NCI-H2171 treated with DMSO at 0.1 percent for 48 hours (cell line): Measurements from ENCODE around the gene PCAT7.
A peak's percentile ranks its signal among the peaks of the same experiment; 100 is the strongest.
"Not testable (repeated sequence)": the region's sequence is repeated elsewhere in the genome, so short reads cannot be mapped to it uniquely, and the experiment has no call there.

Experiments
- DNase-seq: peaks from one replicate; lab custom pipeline; 2025; lab: John Stamatoyannopoulos, UW

Gene PCAT7

DNA sequence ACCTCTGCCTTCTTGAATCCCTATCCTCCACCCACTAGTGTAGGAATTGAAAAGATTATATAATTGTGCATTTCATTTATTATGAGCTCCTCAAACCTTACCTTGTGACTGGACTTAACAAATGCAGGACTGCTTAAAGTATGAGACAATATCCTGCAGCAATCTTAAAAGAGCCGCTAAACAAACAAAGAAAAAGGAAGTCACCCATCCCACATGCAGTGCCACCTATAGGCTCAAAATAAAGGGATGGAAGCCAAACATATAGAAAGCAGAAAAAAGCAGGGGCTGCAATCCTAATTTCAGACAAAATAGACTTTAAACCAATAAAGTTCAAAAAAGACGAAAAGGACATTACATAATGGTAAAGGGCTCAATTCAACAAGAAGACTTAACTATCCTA, 8.7 kb downstream of the PCAT7 start:
- DNase-seq: no peak

DNA sequence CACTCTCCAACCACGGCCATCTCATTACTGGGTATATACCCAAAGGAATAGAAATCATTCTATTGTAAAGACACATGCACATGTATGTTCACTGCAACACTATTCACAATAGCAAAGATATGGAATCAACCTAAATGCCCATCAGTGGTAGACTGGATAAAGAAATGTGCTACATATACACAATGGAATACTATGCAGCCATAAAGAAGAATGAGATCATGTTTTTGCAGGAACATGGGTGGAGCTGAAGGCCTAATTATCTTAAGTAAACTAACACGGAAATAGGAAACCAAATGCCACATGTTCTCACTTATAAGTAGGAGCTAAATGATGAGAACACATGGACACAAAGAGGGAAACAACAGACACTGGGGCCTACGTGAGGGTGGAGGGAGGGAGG, 9.4 kb downstream of the PCAT7 start:
- peak; percentile 51 for DNase-seq

- DNase-seq: no peak
Observed at GRCh38 chr9:94566550-94566949, 11.7 kb downstream of the PCAT7 start.

DNA sequence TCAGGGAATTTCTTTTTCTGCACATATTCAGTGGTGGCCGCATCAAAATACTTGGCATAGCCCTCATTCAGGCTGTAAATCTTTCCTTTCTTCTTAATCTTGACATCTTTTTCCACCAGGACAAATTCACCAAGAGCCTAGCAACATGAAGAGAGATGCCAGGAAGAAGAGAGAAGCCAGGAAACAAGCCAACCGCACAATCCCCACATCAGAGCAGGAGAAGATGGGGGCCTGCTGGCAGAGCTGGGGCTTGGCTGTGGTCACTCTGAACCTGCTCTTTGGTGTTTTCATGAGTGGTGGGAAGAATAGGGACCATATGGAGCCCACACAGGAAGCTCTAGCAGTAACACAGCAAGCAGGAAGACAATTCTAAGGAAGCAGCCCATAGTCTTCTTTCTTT, 12.4 kb downstream of the PCAT7 start:
- DNase-seq: no peak

GRCh38 chr9:94568250-94568889, 13.5 kb downstream of the PCAT7 start:
- no peak for DNase-seq

DNA sequence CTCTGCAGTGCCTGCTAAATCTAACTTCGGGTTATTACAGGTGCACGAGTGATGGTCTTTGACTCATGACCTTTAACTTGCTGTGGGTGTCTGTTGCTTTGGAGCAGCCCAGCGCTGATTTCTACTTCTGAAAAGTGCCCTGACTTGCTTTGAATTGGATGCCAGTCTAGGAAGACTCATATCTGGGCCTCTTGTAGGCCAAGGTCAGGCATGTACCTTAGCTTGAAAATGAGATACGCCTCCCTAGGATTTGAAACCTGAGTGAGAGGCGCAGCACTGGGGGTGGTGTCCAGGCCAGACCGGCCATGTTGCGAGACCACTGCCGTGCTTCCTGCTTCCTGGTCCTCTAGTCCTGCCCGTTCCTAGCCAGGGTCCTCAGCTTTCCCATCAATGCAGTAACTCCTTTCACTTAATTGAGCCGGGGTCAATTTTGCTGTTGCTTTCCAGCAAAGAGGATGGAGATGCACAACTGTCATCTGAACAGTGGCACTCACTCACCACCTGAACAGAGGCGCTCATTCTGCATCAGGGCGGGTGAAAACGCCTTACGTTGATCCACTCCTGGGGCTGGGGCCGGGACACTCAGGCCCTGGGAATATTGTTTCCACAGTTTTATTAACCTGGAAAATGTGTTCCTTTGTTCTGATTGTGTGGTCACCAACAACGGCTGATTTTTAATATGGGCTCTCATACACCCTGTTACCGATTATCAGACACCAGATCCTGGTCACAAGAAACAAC, 14.3 kb downstream of the PCAT7 start:
- DNase-seq: no peak

GRCh38 chr9:94576131-94576530, 21.2 kb downstream of the PCAT7 start:
- no peak for DNase-seq

DNA sequence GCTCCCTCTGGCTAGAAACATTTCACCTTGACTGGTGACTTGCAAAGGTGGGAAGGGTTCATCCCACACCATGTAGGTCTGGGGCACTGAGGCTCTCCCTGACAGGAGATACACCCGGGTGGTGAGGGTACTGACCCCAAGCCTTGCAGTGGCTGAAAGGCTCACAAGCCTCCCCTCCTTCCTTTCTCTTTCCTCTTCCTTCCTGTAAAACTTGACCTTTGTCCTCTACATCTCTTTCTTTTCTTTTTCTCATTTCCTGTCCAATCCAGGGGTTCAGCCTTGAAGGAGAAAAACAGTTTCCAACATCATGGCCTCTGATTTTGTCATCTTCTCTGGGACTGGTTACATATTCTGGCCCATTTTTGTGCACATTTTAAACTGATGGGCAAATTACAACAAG, 22.2 kb downstream of the PCAT7 start:
- DNase-seq: no peak

- no peak for DNase-seq
Observed at GRCh38 chr9:94577571-94577970, 22.7 kb downstream of the PCAT7 start.

- no peak for DNase-seq
Observed at GRCh38 chr9:94581728-94582127, 26.8 kb downstream of the PCAT7 start.

- no peak for DNase-seq
Observed at GRCh38 chr9:94584555-94584954, 29.7 kb downstream of the PCAT7 start.

DNA sequence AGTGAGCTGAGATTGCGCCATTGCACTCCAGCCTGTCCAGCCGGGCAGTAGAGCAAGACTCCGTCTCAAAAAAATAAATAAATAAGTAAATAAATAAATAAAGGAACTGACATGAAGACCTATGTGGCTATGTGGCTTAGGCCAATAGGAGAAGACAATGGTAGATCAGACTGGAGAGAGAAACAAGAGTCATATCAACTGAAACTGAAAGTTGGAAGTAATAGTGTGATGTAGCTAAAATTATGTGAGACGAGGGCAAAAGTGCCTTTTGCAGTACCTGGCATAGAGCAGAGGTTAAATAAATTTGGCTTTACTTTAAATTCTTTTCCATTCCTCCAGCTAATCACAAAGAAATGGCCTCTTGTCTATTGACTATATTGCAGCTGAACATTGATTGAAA, 31.4 kb downstream of the PCAT7 start:
- no peak for DNase-seq

DNA sequence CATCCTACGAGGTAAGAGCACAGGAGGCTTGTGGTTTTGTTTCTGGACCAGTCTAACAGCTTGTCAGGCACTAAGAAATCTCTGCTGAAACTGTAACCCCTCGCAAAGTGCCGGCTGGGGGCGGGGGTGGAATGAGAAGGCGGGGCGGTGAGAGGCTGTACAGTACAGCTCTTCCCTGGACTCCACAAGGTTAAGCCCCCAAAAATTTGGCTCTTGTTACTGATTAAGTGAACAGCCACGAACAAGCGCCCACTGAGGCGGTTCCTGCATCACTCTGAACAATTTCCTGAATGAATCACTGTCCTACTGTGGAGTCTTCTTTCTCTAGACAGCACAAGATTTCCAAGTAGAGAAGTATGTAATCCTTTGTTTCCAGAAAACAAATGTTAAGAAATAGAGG, 31.9 kb downstream of the PCAT7 start:
- DNase-seq: no peak

- DNase-seq: no peak
Observed at GRCh38 chr9:94588681-94589080, 33.8 kb downstream of the PCAT7 start.

DNA sequence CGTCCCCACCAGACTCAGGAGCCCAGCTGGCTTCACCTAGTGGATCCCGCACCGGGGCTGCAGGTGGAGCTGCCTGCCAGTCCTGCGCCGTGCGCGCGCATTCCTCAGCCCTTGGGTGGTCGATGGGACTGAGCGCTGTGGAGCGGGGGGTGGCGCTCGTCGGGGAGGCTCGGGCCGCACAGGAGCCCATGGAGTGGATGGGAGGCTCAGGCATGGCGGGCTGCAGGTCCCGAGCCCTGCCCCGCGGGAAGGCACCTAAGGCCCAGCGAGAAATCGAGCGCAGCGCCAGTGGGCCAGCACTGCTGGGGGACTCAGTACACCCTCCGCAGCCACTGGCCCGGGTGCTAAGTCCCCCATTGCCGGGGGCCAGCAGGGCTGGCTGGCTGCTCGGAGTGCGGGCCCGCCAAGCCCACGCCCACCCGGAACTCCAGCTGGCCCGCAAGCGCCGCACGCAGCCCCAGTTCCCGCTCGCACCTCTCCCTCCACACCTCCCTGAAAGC, 36.2 kb downstream of the PCAT7 start:
- DNase-seq: not testable (repeated sequence)

DNA sequence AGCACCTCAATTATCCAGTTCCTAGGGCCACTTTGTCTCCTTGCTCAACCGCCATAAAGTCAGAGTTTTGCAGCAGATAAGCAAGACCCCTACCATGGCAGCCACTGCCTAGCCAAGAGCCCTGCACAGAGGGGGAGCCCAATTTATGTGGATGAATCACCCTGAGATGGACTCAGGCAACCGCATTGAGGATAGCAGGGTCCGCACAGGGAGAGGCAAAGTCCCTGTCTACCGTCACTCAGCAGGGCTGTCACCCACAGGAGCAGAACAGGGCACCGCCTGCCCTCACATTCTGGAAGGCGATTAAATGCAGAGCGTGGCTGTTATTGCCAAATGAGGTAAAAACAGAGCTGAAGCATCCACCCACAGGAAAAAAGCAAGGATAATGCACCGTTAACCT, 37.0 kb downstream of the PCAT7 start:
- no peak for DNase-seq

DNA sequence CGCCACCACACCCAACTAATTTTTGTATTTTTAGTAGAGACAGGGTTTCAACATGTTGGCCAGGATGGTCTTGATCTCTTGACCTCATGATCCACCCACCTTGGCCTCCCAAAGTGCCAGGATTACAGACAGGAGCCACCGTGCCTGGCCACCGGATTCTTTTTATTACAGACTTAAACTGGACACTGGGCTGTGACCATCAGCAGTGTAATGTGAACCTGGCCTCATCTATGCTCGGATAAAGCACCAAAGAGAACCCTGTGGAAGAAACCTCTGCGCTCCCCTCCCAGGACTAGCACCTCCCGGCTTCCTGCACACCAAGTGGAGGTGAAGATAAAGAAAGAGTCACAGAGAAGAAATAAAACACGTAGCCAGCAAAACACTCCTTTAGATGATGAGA, 37.8 kb downstream of the PCAT7 start:
- DNase-seq: not testable (repeated sequence)

- no peak for DNase-seq
Observed at GRCh38 chr9:94593459-94594345, 38.8 kb downstream of the PCAT7 start, which contains the start of gene FBP2. FBP2 (minus strand) TSS chr9:94593824; CDS start chr9:94593726, 98 bp downstream.

- no peak for DNase-seq
Observed at GRCh38 chr9:94599102-94599501, 44.2 kb downstream of the PCAT7 start.

GRCh38 chr9:94600258-94600657, 45.4 kb downstream of the PCAT7 start:
- no peak for DNase-seq

DNA sequence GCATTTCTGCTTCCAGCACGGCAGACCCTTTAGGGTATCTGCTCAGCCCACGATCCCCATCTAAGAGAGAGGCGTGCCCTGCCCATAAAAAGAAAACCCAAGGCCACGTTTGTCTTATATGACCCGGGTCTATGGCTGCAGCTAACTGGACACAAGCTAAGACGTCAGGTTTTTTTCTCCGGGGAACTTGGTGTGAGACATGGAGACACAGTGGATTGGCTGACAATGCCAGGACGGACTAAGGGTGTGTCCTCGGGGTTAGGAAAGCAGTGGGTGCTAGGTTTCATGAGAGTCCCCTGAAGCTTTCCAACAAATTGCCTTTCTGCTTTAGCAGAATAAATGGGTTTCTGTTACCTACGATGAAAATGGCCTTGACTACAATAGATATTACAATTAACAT, 45.8 kb downstream of the PCAT7 start:
- no peak for DNase-seq

DNA sequence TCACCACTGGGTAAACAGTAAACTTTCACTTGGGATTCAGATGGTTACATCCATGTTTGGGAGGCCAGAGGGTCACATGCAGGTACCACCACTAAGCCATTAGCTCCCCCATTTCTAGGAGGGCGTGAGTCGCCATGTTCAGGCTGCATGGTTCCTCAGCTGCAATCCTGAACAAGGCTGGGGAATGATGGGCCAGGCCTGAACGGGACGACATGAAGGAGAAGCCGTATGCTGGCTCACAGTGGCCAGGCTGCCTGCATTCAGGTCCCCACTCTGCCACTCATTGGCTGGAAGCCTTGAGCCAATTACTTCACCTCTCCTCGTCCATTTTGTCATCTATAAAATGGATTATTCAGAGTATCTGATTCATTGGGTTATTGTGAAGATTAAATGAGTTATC, 47.8 kb downstream of the PCAT7 start:
- no peak for DNase-seq
